ENCODE results near the gene CAPZB.

GRCh38 chr1:19512545-19512944 is 27.2 kb upstream of the CAPZB start:
- TF ChIP-seq CTCF (IDR thresholded peaks at IDR 0.05 in 8 of 11, conservative IDR thresholded peaks at IDR 0.05 in 3 of 11) (no peak), POLR2A (IDR thresholded peaks at IDR 0.05) (no peak)

Data from spleen (tissue), 7 donors.